ENCODE results near the gene RAB4B.

RAB4B gene

DNA sequence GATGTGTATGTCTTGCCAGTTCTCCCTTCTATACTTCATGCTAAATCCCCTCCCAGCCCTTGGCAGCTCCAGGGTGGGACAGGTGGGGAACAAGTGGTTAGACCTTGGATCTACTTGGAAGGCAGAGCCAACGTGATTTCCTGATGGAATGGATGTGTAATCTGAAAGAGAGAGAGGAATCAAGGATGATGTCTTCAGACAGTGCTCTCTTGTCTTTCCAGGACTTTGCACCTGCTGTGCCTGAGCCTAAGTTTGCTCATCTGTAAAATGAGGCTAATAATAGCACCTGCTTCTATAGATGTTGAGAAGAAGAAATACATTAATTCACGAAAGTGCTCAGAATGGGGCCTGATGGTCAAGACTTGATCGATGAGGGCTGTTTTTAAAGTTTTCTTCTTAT, 13.9 kb downstream of the RAB4B start:
- Histone ChIP-seq H3K27me3 (ENCODE audit: control insufficient read depth, insufficient read depth, low read length) (no peaks in the 10 kb centered on the region), H3K27ac (ENCODE audit: low read depth, low read length) (no peak overlapping the region), H3K9ac (ENCODE audit: low read length) (no peak overlapping the region), H3K36me3 (ENCODE audit: control insufficient read depth, insufficient read depth, low read length) (no peaks in the 10 kb centered on the region), H3K4me3 (ENCODE audit: low read length) (no peak overlapping the region), H3K4me1 (ENCODE audit: control insufficient read depth, insufficient read depth, low read length) (no peaks in the 10 kb centered on the region)

DNA sequence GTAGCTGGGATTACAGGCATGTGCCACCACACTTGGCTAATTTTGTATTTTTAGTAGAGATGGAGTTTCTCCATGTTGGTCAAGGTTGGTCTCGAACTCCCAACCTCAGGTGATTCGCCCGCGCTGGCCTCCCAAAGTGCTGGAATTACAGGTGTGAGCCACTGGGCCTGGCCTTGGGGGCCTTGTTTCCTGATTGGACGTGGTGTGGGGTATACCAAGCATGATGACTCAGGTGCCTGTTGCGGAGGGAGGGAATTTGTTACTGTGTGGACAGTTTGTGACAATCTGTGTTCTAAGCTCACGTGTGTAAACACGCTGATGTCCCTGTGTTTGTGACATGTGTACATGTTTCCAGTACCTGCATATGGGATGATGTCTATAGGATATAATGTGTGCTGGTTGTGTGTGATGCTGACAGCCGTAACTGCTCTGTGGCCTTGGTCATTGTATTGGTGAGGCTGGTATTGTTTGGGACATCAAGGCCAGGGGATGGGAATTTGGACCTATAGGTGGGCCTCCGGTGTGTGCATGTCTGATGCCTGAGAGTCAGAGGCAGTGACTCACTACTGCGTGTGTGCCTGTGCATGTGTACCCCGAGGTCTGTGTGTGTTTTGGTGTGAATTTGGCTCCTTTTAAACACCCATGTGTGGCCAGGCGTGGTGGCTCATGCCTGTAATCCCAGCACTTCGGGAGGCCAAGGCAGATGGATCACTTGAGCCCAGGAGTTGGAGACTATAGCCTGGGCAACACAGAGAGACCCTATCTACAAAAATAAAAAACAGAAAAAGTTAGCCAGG, 19.3 kb downstream of the RAB4B start:
- Histone ChIP-seq H3K27me3 (ENCODE audit: control insufficient read depth, insufficient read depth, low read length) (no peaks in the 10 kb centered on the region), H3K9ac (ENCODE audit: low read length) (no peak overlapping the region), H3K36me3 (ENCODE audit: control insufficient read depth, insufficient read depth, low read length) (peaks cover 11% of the 10 kb centered on the region), H3K27ac (ENCODE audit: low read depth, low read length) (peak overlapping the region; percentile 95), H3K4me3 (ENCODE audit: low read length) (peak overlapping the region; percentile 71), H3K4me1 (ENCODE audit: control insufficient read depth, insufficient read depth, low read length) (peaks cover 21% of the 10 kb centered on the region)

DNA sequence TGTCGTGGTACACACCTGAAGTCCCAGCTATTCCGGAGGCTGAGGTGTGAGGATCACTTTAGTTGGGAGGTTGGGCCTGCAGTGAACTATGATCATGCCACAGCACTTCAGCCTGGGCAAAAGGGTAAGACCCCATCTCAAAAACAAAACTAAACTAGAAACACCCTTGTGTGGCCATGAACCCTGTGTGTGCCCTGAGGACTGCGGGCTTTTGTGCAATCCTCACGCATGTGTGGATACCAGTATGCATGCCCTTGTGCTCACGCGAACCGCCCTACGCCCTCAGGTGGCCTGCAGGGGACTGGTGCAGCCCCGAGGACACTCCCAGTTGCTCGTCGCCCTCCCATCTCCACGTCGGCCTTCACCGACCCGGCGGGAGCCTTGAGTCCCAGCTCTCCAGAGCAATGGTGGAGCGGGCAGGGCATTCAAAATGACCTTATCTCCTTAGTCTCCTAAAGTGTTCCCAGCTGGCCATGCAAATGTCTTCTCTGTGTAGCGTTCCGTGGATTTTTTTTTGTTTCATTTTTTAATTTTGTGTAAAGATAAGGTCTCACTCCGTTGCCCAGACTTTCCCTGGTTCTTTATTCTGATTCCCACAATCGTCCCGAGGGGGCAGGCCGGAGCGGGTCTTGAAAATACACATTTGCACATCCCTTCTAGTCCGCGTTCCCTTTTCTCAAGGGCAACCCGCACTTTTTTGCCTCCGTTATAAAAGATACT, 20.1 kb downstream of the RAB4B start:
- Histone ChIP-seq H3K27me3 (ENCODE audit: control insufficient read depth, insufficient read depth, low read length) (no peaks in the 10 kb centered on the region), H3K27ac (ENCODE audit: low read depth, low read length) (peak overlapping the region; percentile 95), H3K4me1 (ENCODE audit: control insufficient read depth, insufficient read depth, low read length) (peaks cover 28% of the 10 kb centered on the region), H3K9ac (ENCODE audit: low read length) (peak overlapping the region; percentile 38), H3K36me3 (ENCODE audit: control insufficient read depth, insufficient read depth, low read length) (peaks cover 11% of the 10 kb centered on the region), H3K4me3 (ENCODE audit: low read length) (peak overlapping the region; percentile 71)

- Histone ChIP-seq H3K36me3 (ENCODE audit: control insufficient read depth, insufficient read depth, low read length) (peaks cover 11% of the 10 kb centered on the region), H3K4me3 (ENCODE audit: low read length) (peak within 1 kb of the TSS; percentile 84), H3K27me3 (ENCODE audit: control insufficient read depth, insufficient read depth, low read length) (no peaks in the 10 kb centered on the region), H3K4me1 (ENCODE audit: control insufficient read depth, insufficient read depth, low read length) (peaks cover 34% of the 10 kb centered on the region), H3K9ac (ENCODE audit: low read length) (peak within 1 kb of the TSS; percentile 78), H3K27ac (ENCODE audit: low read depth, low read length) (peak within 1 kb of the TSS; percentile 95)
Observed at GRCh38 chr19:40798683-40799557, 20.9 kb downstream of the RAB4B start, which contains the start of gene EGLN2. EGLN2 (plus strand) TSS chr19:40799191; CDS start chr19:40800573, 1,382 bp downstream.

DNA sequence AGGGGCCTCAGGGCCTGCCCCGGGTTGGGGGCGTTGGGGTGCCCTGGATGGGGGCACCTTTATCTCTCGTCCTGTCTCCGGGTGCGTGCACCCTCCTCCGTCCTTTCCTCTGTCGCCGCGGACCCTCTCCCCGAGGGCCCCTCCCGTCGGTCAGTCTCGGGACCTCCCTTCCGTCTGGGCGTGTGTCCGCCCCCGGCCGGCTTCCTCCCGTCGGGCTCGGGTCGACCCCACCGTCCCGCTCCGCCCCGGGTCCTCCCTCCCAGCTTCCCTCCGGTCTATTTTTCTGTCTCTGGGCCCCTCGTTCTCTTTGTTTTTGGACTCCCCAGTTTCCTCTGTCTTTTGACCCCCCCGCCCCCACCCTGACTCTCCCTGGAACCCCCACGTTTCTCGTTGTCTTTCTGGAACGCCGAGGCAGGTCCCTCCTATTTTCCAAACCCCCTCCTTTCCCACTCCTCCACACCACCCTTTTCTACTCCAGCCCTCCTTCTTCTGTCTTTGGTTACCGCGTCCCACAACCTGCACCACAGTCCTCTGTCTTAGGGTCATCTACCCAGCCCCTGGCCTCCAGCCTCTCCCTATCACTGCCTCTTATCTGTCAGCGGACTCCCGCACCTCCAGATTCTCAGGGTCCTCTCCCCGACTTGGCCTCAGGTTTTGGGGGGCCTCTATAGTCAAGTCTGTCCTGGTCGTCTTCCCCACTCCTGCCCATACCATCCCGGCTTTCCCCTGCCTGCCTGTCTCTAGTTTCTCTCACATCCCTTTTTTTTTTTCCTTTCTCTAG, 21.7 kb downstream of the RAB4B start:
- Histone ChIP-seq H3K4me3 (ENCODE audit: low read length) (peak overlapping the region; percentile 84), H3K36me3 (ENCODE audit: control insufficient read depth, insufficient read depth, low read length) (peaks cover 11% of the 10 kb centered on the region), H3K27ac (ENCODE audit: low read depth, low read length) (peak overlapping the region; percentile 88), H3K27me3 (ENCODE audit: control insufficient read depth, insufficient read depth, low read length) (no peaks in the 10 kb centered on the region), H3K9ac (ENCODE audit: low read length) (peak overlapping the region; percentile 78), H3K4me1 (ENCODE audit: control insufficient read depth, insufficient read depth, low read length) (peaks cover 42% of the 10 kb centered on the region)

GRCh38 chr19:40800339-40800996, 22.4 kb downstream of the RAB4B start:
- Histone ChIP-seq H3K27ac (ENCODE audit: low read depth, low read length) (peak overlapping the region; percentile 88), H3K9ac (ENCODE audit: low read length) (no peak overlapping the region), H3K36me3 (ENCODE audit: control insufficient read depth, insufficient read depth, low read length) (peaks cover 14% of the 10 kb centered on the region), H3K4me1 (ENCODE audit: control insufficient read depth, insufficient read depth, low read length) (peaks cover 47% of the 10 kb centered on the region), H3K27me3 (ENCODE audit: control insufficient read depth, insufficient read depth, low read length) (no peaks in the 10 kb centered on the region), H3K4me3 (ENCODE audit: low read length) (peak overlapping the region; percentile 84)

DNA sequence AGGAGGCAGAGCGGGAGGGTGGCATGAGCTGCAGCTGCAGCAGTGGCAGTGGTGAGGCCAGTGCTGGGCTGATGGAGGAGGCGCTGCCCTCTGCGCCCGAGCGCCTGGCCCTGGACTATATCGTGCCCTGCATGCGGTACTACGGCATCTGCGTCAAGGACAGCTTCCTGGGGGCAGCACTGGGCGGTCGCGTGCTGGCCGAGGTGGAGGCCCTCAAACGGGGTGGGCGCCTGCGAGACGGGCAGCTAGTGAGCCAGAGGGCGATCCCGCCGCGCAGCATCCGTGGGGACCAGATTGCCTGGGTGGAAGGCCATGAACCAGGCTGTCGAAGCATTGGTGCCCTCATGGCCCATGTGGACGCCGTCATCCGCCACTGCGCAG, 22.9 kb downstream of the RAB4B start:
- H3K27me3 ChIP-seq (ENCODE audit: control insufficient read depth, insufficient read depth, low read length), result no peaks in the 10 kb centered on the region
- no peak overlapping the region for H3K9ac ChIP-seq (ENCODE audit: low read length)
- peak overlapping the region; percentile 18 for H3K27ac ChIP-seq (ENCODE audit: low read depth, low read length)
- H3K4me1 ChIP-seq (ENCODE audit: control insufficient read depth, insufficient read depth, low read length), result peaks cover 47% of the 10 kb centered on the region
- H3K4me3 ChIP-seq (ENCODE audit: low read length), result peak overlapping the region; percentile 84
- H3K36me3 ChIP-seq (ENCODE audit: control insufficient read depth, insufficient read depth, low read length), result peaks cover 14% of the 10 kb centered on the region

DNA sequence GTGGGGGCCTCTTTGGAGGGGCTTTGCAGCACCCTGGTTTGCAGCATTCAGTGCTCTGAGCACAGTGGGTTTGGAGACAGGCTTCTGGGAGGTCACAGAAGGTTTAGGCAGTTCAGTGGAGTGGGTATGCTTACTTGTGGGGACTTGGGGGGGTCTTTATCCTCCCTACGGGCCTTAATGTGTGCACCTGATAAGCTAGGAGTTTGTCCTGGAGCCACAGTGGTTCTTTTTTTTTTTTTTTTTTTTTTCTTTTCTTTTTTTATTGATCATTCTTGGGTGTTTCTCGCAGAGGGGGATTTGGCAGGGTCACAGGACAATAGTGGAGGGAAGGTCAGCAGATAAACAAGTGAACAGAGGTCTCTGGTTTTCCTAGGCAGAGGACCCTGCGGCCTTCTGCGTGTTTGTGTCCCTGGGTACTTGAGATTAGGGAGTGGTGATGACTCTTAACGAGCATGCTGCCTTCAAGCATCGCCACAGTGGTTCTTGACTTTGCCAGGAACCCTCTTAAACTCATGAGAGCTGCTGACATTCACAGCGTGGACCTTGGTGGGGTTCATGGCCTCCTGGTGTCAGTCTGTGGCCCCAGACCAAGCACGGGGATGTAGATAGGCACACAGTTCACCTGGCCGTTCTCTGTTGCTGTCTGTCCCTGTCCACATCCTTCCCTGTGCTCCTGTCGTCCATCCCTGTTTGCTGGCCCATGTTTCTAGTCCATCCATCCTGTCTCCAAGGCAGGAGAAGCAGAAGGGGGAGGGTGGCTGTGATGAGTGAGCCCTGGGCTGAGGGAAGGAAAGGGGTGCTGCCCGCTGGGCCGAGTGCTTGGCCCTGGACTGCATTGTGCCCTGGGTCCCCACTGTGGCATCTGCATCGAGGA, 23.6 kb downstream of the RAB4B start:
- Histone ChIP-seq H3K27me3 (ENCODE audit: control insufficient read depth, insufficient read depth, low read length) (no peaks in the 10 kb centered on the region), H3K36me3 (ENCODE audit: control insufficient read depth, insufficient read depth, low read length) (peaks cover 14% of the 10 kb centered on the region), H3K9ac (ENCODE audit: low read length) (peak overlapping the region; percentile 7), H3K27ac (ENCODE audit: low read depth, low read length) (peak overlapping the region; percentile 71), H3K4me1 (ENCODE audit: control insufficient read depth, insufficient read depth, low read length) (peaks cover 47% of the 10 kb centered on the region), H3K4me3 (ENCODE audit: low read length) (peak overlapping the region; percentile 84)

- Histone ChIP-seq H3K27me3 (ENCODE audit: control insufficient read depth, insufficient read depth, low read length) (no peaks in the 10 kb centered on the region), H3K27ac (ENCODE audit: low read depth, low read length) (peak overlapping the region; percentile 71), H3K9ac (ENCODE audit: low read length) (peak overlapping the region; percentile 7), H3K4me3 (ENCODE audit: low read length) (peak overlapping the region; percentile 47), H3K4me1 (ENCODE audit: control insufficient read depth, insufficient read depth, low read length) (peaks cover 47% of the 10 kb centered on the region), H3K36me3 (ENCODE audit: control insufficient read depth, insufficient read depth, low read length) (peaks cover 15% of the 10 kb centered on the region)
Observed at GRCh38 chr19:40802300-40803169, 24.5 kb downstream of the RAB4B start.
